Measurements from ENCODE around the gene ZNF154.
A peak's percentile ranks its signal among the peaks of the same experiment; 100 is the strongest.

The ZNF154 gene

GRCh38 chr19:57675881-57676280 lies 33.1 kb downstream of the ZNF154 start:
- no peak for DNase-seq (ENCODE audit: low spot score)

GRCh38 chr19:57672466-57672865 lies 36.5 kb downstream of the ZNF154 start:
- no peak for DNase-seq (ENCODE audit: low spot score)

- no peak for DNase-seq (ENCODE audit: low spot score)
Observed at GRCh38 chr19:57671124-57671895, 37.7 kb downstream of the ZNF154 start.

- no peak for DNase-seq (ENCODE audit: low spot score)
Observed at GRCh38 chr19:57668635-57669034, 40.4 kb downstream of the ZNF154 start, which contains the start of gene ZSCAN4. TSS of gene ZSCAN4 (plus strand) at chr19:57668935. CDS start at chr19:57676146, 7,211 bp downstream.

GRCh38 chr19:57667228-57667627 lies 41.8 kb downstream of the ZNF154 start:
- DNase-seq (ENCODE audit: low spot score) = no peak

- no peak for DNase-seq (ENCODE audit: low spot score)
Observed at GRCh38 chr19:57665261-57665806, 43.7 kb downstream of the ZNF154 start.

- peak; percentile 65 for DNase-seq (ENCODE audit: low spot score)
Observed at GRCh38 chr19:57664269-57665127, 44.5 kb downstream of the ZNF154 start.

GRCh38 chr19:57656346-57656745 lies 52.7 kb downstream of the ZNF154 start:
- DNase-seq (ENCODE audit: low spot score) = no peak

- no peak for DNase-seq (ENCODE audit: low spot score)
Observed at GRCh38 chr19:57655443-57655842, 53.6 kb downstream of the ZNF154 start.

GRCh38 chr19:57653689-57654088 lies 55.3 kb downstream of the ZNF154 start:
- no peak for DNase-seq (ENCODE audit: low spot score)

- DNase-seq (ENCODE audit: low spot score) = no peak
Observed at GRCh38 chr19:57651654-57651996, 57.4 kb downstream of the ZNF154 start.

- DNase-seq (ENCODE audit: low spot score) = no peak
Observed at GRCh38 chr19:57648331-57649003, 60.5 kb downstream of the ZNF154 start.

Measured in HuH-7.5 (cell line).